Measurements from ENCODE around the gene NFIC.
A peak's percentile ranks its signal among the peaks of the same experiment; 100 is the strongest.
"Not testable (repeated sequence)": the region's sequence is repeated elsewhere in the genome, so short reads cannot be mapped to it uniquely, and the experiment has no call there.

NFIC gene

GRCh38 chr19:3373971-3374368, 7.6 kb downstream of the NFIC start:
- DNase-seq (ENCODE audit: low spot score): no peak

GRCh38 chr19:3374369-3375112, 8.2 kb downstream of the NFIC start:
- DNase-seq (ENCODE audit: low spot score): no peak

GRCh38 chr19:3375221-3376090, 9.1 kb downstream of the NFIC start:
- DNase-seq (ENCODE audit: low spot score): no peak

GRCh38 chr19:3376091-3376455, 9.7 kb downstream of the NFIC start:
- not testable (repeated sequence) for DNase-seq (ENCODE audit: low spot score)

- no peak for DNase-seq (ENCODE audit: low spot score)
Observed at GRCh38 chr19:3378352-3379150, 12.2 kb downstream of the NFIC start.

- DNase-seq (ENCODE audit: low spot score): no peak
Observed at GRCh38 chr19:3380829-3381228, 14.4 kb downstream of the NFIC start.

- DNase-seq (ENCODE audit: low spot score): no peak
Observed at GRCh38 chr19:3381701-3382372, 15.5 kb downstream of the NFIC start.

GRCh38 chr19:3382460-3383100, 16.2 kb downstream of the NFIC start:
- DNase-seq (ENCODE audit: low spot score): no peak

- no peak for DNase-seq (ENCODE audit: low spot score)
Observed at GRCh38 chr19:3383121-3383722, 16.8 kb downstream of the NFIC start.

GRCh38 chr19:3386447-3387234, 20.3 kb downstream of the NFIC start:
- no peak for DNase-seq (ENCODE audit: low spot score)

- DNase-seq (ENCODE audit: low spot score): peak; percentile 81
Observed at GRCh38 chr19:3387645-3388589, 21.5 kb downstream of the NFIC start.

GRCh38 chr19:3389446-3389778, 23.0 kb downstream of the NFIC start:
- no peak for DNase-seq (ENCODE audit: low spot score)

GRCh38 chr19:3389876-3390371, 23.5 kb downstream of the NFIC start:
- DNase-seq (ENCODE audit: low spot score): peak; percentile 58

GRCh38 chr19:3391911-3392310, 25.5 kb downstream of the NFIC start:
- DNase-seq (ENCODE audit: low spot score): not testable (repeated sequence)

GRCh38 chr19:3392480-3392879, 26.1 kb downstream of the NFIC start:
- DNase-seq (ENCODE audit: low spot score): no peak

GRCh38 chr19:3396881-3397265, 30.5 kb downstream of the NFIC start:
- DNase-seq (ENCODE audit: low spot score): no peak

- DNase-seq (ENCODE audit: low spot score): peak; percentile 57
Observed at GRCh38 chr19:3397266-3398022, 31.1 kb downstream of the NFIC start.
